K562 (cell line): ENCODE data around the gene PLEKHH2. TPM values are rescaled to one million over a fixed set of nuclear protein-coding genes. Genes with fewer than 3 reads are reported as not detected.

Experiments
- ATAC-seq: fragments of 200-7000 bp; cut with Tn5 transposase; 3 replicates; pipeline ENCODE4 v1.9.1; 2020; ENCODE audit warnings: moderate library complexity
- BruUV-seq: library from RNA; stranded (reverse); fragments of 400-500 nt; replicated peaks from 2 replicates; lab custom pipeline; 2021; lab: Mats Ljungman, UMichigan
- CTCF ChIA-PET: fragments of 300-600 bp; formaldehyde crosslinking; extraction: SDS; loops from one replicate; lab custom pipeline; 2021; ENCODE audit warnings: low intra/inter-chr PET ratio; lab: Yijun Ruan, JAX
- POLR2A ChIA-PET: fragments of 300-600, 350-650 bp; sonication (Branson Sonifier 250); formaldehyde crosslinking; extraction: SDS; loops from one replicate; lab custom pipeline; 2021; ENCODE audit warnings: antibody characterized with exemption, inconsistent platforms; lab: Yijun Ruan, JAX
- DNase-seq, 4 experiments: peaks; one replicate each; pipeline versions ENCODE4 v3.0.0 to v3.0.0-alpha.2; 2011 to 2018; ENCODE audit warnings: low spot score in 3 of 4, mixed read lengths in 3 of 4; ENCODE audit errors: extremely low read depth in 1 of 4
- FAIRE-seq: peaks from 2 replicates; lab custom pipeline; 2011; peaks lifted over from hg19 to GRCh38; lab: Jason Lieb, UNC
- H2AFZ ChIP-seq: 2 replicates; pipeline ENCODE4 v1.6.0; 2011; ENCODE audit warnings: low read depth, low read length, control low read depth, inconsistent platforms
- H3K27ac ChIP-seq: fragments of 200-600 bp; 3 replicates; pipeline ENCODE4 v1.8.0; 2011; ENCODE audit warnings: low read depth, mild to moderate bottlenecking, control low read depth, inconsistent platforms, low read length, moderate library complexity, mixed read lengths; ENCODE audit errors: extremely low read depth
- H3K27me3 ChIP-seq, 2 experiments: fragments of 300-600 bp in 1 of 2; 2 replicates in 1 of 2; 3 replicates in 1 of 2; pipeline versions ENCODE4 v1.6.0 to v1.8.0; 2011; ENCODE audit warnings: inconsistent platforms in 2 of 2, low read length in 2 of 2, mild to moderate bottlenecking in 1 of 2, mixed read lengths in 1 of 2, moderate library complexity in 1 of 2; ENCODE audit not compliant: control insufficient read depth in 2 of 2, insufficient read depth in 2 of 2
- H3K36me3 ChIP-seq: fragments of 300-600 bp; 3 replicates; pipeline ENCODE4 v1.8.0; 2011; ENCODE audit warnings: mild to moderate bottlenecking, low read length, inconsistent platforms; ENCODE audit not compliant: control insufficient read depth, insufficient read depth
- H3K4me1 ChIP-seq, 2 experiments: fragments of 200-600 bp in 1 of 2; replicated peaks in 1 of 2; 2 replicates in 1 of 2; 3 replicates in 1 of 2; pipeline versions ENCODE4 v1.5.1 to v1.8.0; 2011; ENCODE audit warnings: inconsistent platforms in 2 of 2, low read length in 2 of 2, mild to moderate bottlenecking in 1 of 2, mixed read lengths in 1 of 2, moderate library complexity in 1 of 2; ENCODE audit not compliant: control insufficient read depth in 2 of 2, insufficient read depth in 2 of 2
- H3K4me2 ChIP-seq: 2 replicates; pipeline ENCODE4 v1.6.1; 2011; ENCODE audit warnings: low read length, control low read depth, inconsistent platforms, mixed read lengths; ENCODE audit not compliant: insufficient read depth
- H3K4me3 ChIP-seq: fragments of 200-600 bp; sonication (generic), shearing (Covaris generic); 2 replicates; pipeline ENCODE4 v1.5.1; 2016; ENCODE audit warnings: control low read depth, inconsistent platforms
- H3K79me2 ChIP-seq: fragments of 200-600 bp; 3 replicates; pipeline ENCODE4 v1.8.0; 2011; ENCODE audit warnings: low read length, inconsistent platforms; ENCODE audit not compliant: control insufficient read depth, insufficient read depth
- H3K9ac ChIP-seq, 2 experiments: 2 replicates each; pipeline versions ENCODE4 v1.6.0 to v1.6.1; 2011; ENCODE audit warnings: low read depth in 2 of 2, low read length in 2 of 2, control low read depth in 1 of 2, inconsistent platforms in 1 of 2, mild to moderate bottlenecking in 1 of 2, mixed read lengths in 1 of 2; ENCODE audit not compliant: insufficient read depth in 1 of 2
- H3K9me1 ChIP-seq: one replicate; pipeline ENCODE4 v1.6.0; 2011; ENCODE audit warnings: inconsistent platforms, mild to moderate bottlenecking, low read length, moderate library complexity; ENCODE audit not compliant: control insufficient read depth, insufficient read depth
- H3K9me3 ChIP-seq: replicated peaks from 2 replicates; pipeline ENCODE4 v1.5.1; 2011; ENCODE audit warnings: low read depth, low read length, inconsistent platforms; ENCODE audit not compliant: control insufficient read depth, insufficient read depth
- H4K20me1 ChIP-seq: replicated peaks from 2 replicates; pipeline ENCODE4 v1.6.1; 2011; ENCODE audit warnings: low read length, inconsistent platforms, mixed read lengths; ENCODE audit not compliant: control insufficient read depth, insufficient read depth
- PRDM10 ChIP-seq: fragments of 450-650 bp; IDR thresholded peaks from 2 replicates; pipeline ENCODE4 v1.6.1; 2018; ENCODE audit not compliant: partially characterized antibody
- SIN3B ChIP-seq: fragments of 450-650 bp; IDR thresholded peaks from 2 replicates; pipeline ENCODE4 v1.6.1; 2017; ENCODE audit warnings: low read depth, mild to moderate bottlenecking, moderate library complexity
- WGBS: fragments of 100-300 bp; shearing (Covaris generic); methylation state at CpG from one replicate; pipeline ENCODE4 v1.1.6; 2016; ENCODE audit warnings: low coverage, mixed read lengths; ENCODE audit not compliant: insufficient coverage; ENCODE audit errors: missing lambda C conversion rate; 5-methylcytosine and 5-hydroxymethylcytosine counted together
- in situ Hi-C: fragments of 300-500 bp; cut with MboI; formaldehyde crosslinking; loops from 4 replicates; pipeline ENCODE4 v1.15.0; 2018; ENCODE audit warnings: inconsistent platforms, mixed read lengths
- intact Hi-C: fragments of 100-400 bp; cut with micrococcal nuclease; formaldehyde crosslinking; loops from 2 replicates; pipeline ENCODE4 v1.14.2; 2022
- polyA plus RNA-seq, 8 experiments: library from polyadenylated mRNA; depleted of rRNA in 4 of 8; stranded (reverse) in 5 of 8; unstranded in 3 of 8; fragments of >200 nt; fragmentation: Nextera tagmentation in 2 of 8; fragmentation: Illumina TruSeq in 1 of 8; extraction: Ambion mirVana in 2 of 8; extraction: Trizol in 1 of 8; gene quantifications; 2 replicates each; pipeline versions ENCODE4 v1.2.1 to v1.2.3, GENCODE V29; 2011 to 2014; ENCODE audit warnings: inconsistent platforms in 1 of 8, missing spikeins in 1 of 8
- total RNA-seq, 7 experiments: library from RNA; depleted of rRNA in 6 of 7; stranded (reverse); fragments of >200 nt in 6 of 7; fragmentation: Illumina TruSeq in 2 of 7; extraction: Trizol in 2 of 7; gene quantifications; 2 replicates each; pipeline versions ENCODE4 v1.2.1 to v1.2.3, GENCODE V29; 2011 to 2021; ENCODE audit warnings: low replicate concordance in 1 of 7
- TF ChIP-seq, protein P1 (sequence below): fragments of 450-650 bp; IDR thresholded peaks from 2 replicates; pipeline ENCODE4 v1.6.1; 2016

The PLEKHH2 gene
- total and polyA plus RNA-seq, 9 of the 15 experiments (the other 6 are each of a cell fraction or from before 2014, with no cell fraction given), result 0.77 to 13.5 (median 2.7) TPM

- FAIRE-seq (no peak), DNase-seq (no peak), ATAC-seq (no peak)
- in situ Hi-C loops, result no loop called here
- Histone ChIP-seq H2AFZ (no peak overlapping the region), H3K4me2 (no peak overlapping the region), H3K9ac (no peak overlapping the region), H4K20me1 (no peaks in the 10 kb centered on the region), H3K4me1 (no peaks in the 10 kb centered on the region), H3K4me3 (no peak overlapping the region), H3K9me3 (no peaks in the 10 kb centered on the region), H3K79me2 (no peaks in the 10 kb centered on the region), H3K27me3 (no peaks in the 10 kb centered on the region), H3K9me1 (no peaks in the 10 kb centered on the region), H3K27ac (no peak overlapping the region), H3K36me3 (no peaks in the 10 kb centered on the region)
- BruUV-seq, result no TSS peak
- POLR2A ChIA-PET, result interaction anchor here (1.2 kb wide), 1 partner anchor 9 kb away, joined by 3 read pairs; no protein-coding TSS in a partner anchor
- TF ChIP-seq, protein P1, sequence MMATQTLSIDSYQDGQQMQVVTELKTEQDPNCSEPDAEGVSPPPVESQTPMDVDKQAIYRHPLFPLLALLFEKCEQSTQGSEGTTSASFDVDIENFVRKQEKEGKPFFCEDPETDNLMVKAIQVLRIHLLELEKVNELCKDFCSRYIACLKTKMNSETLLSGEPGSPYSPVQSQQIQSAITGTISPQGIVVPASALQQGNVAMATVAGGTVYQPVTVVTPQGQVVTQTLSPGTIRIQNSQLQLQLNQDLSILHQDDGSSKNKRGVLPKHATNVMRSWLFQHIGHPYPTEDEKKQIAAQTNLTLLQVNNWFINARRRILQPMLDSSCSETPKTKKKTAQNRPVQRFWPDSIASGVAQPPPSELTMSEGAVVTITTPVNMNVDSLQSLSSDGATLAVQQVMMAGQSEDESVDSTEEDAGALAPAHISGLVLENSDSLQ, result no peak
- TF ChIP-seq PRDM10, result peak; percentile 22
- no peak for TF ChIP-seq SIN3B
- intact Hi-C loops, result no loop called here
- CTCF ChIA-PET, result no interaction called here
- WGBS, result 82% methylated on average over 1 of the region's 1 CpG
These were observed 6.6 kb downstream of the PLEKHH2 start for GRCh38 chr2:43643680-43644079.
